ENCODE data around the gene AK1. TPM values are rescaled to one million over a fixed set of nuclear protein-coding genes. Genes with fewer than 3 reads are reported as not detected.

The AK1 gene
- total and polyA plus RNA-seq, 2 of the 13 experiments (the other 11 are each of a cell fraction or from before 2014, with no cell fraction given), result 19.1 to 32.8 TPM

- Histone ChIP-seq H3K9me3 (ENCODE audit: low read length) (no peaks in the 10 kb centered on the region), H4K20me1 (ENCODE audit: insufficient read depth, low read length) (no peaks in the 10 kb centered on the region), H3K4me2 (ENCODE audit: low read depth, low read length) (no peak overlapping the region), H3K27me3 (ENCODE audit: control insufficient read depth in 1 of 2, insufficient read depth in 2 of 2, low read length in 2 of 2) (peaks cover 0 to 31% of the 10 kb centered on the region in 2 experiments; a peak in 4 of 5 replicates), H3K27ac (ENCODE audit: extremely low read length, insufficient read depth, low read length) (no peak overlapping the region), H3K4me1 (ENCODE audit: insufficient read depth, low read length) (peaks cover 36% of the 10 kb centered on the region), H2AFZ (ENCODE audit: low read length) (no peak overlapping the region), H3K36me3 (replicated peaks in 1 of 2; ENCODE audit: control insufficient read depth in 1 of 2, insufficient read depth in 2 of 2, low read length in 2 of 2) (no peaks in the 10 kb centered on the region), H3K79me2 (ENCODE audit: insufficient read depth, low read length) (no peaks in the 10 kb centered on the region), H3K9ac (ENCODE audit: insufficient read depth, low read depth, low read length) (no peak overlapping the region), H3K4me3 (replicated peaks in 1 of 3; ENCODE audit: insufficient read depth in 1 of 3, low read depth in 2 of 3, low read length in 3 of 3) (no peak overlapping the region)
- WGBS (ENCODE audit: low lambda C conversion rate), result 66% methylated on average over 8 of the region's 8 CpGs
- no TSS peak for BruUV-seq (replicated peaks)
- in situ Hi-C loops (cut with HindIII; ENCODE audit: extremely low pct_ligation_motif_present, low pct_unique_long_range_greater_than_20kb), result loop anchor here (10.0 kb wide), 1 partner anchor 419 kb away; no protein-coding TSS in a partner anchor
- DNase-seq (ENCODE audit: low spot score) (no peak), FAIRE-seq (no peak), ATAC-seq (no peak)
- POLR2A ChIA-PET, result no interaction called here
- intact Hi-C loops (cut with micrococcal nuclease; ENCODE audit: unreplicated experiment), result no loop called here
- CTCF ChIA-PET (ENCODE audit: low intra/inter-chr PET ratio, low total read pairs), result no interaction called here
- TF ChIP-seq ATF7 (IDR thresholded peaks at IDR 0.05), result peak; percentile 78
- TF ChIP-seq ATF7 (CRISPR knock-in tag; IDR thresholded peaks at IDR 0.05), result no peak
- no peak for TF ChIP-seq KLF9 (CRISPR knock-in tag; IDR thresholded peaks at IDR 0.05; ENCODE audit: low read depth)
- TF ChIP-seq MAFK (conservative IDR thresholded peaks at IDR 0.05 in 1 of 2, IDR thresholded peaks at IDR 0.05 in 1 of 2; ENCODE audit: low read length in 2 of 2), result 0 out of 4 replicates have a peak, but pooled peaks of 1 of the 2 experiments have one; percentile 12
- peak; percentile 82 for TF ChIP-seq CREB1 (IDR thresholded peaks at IDR 0.05)
- TF ChIP-seq CREB1 (CRISPR knock-in tag; IDR thresholded peaks at IDR 0.05), result no peak
Measured at GRCh38 chr9:127923771-127924170, 46.3 kb upstream of the AK1 start.

- Histone ChIP-seq H3K4me1 (ENCODE audit: insufficient read depth, low read length) (peaks cover 36% of the 10 kb centered on the region), H3K4me2 (ENCODE audit: low read depth, low read length) (no peak overlapping the region), H3K27ac (ENCODE audit: extremely low read length, insufficient read depth, low read length) (no peak overlapping the region), H2AFZ (ENCODE audit: low read length) (no peak overlapping the region), H3K27me3 (ENCODE audit: control insufficient read depth in 1 of 2, insufficient read depth in 2 of 2, low read length in 2 of 2) (peaks cover 0 to 24% of the 10 kb centered on the region in 2 experiments; a peak in 2 of 5 replicates), H3K79me2 (ENCODE audit: insufficient read depth, low read length) (no peaks in the 10 kb centered on the region), H3K9me3 (ENCODE audit: low read length) (no peaks in the 10 kb centered on the region), H4K20me1 (ENCODE audit: insufficient read depth, low read length) (no peaks in the 10 kb centered on the region), H3K36me3 (replicated peaks in 1 of 2; ENCODE audit: control insufficient read depth in 1 of 2, insufficient read depth in 2 of 2, low read length in 2 of 2) (no peaks in the 10 kb centered on the region), H3K4me3 (replicated peaks in 1 of 3; ENCODE audit: insufficient read depth in 1 of 3, low read depth in 2 of 3, low read length in 3 of 3) (no peak overlapping the region), H3K9ac (ENCODE audit: insufficient read depth, low read depth, low read length) (no peak overlapping the region)
- ATAC-seq (no peak), DNase-seq (ENCODE audit: low spot score) (no peak), FAIRE-seq (no peak)
- ChIA-PET POLR2A (no interaction called here), CTCF (ENCODE audit: low intra/inter-chr PET ratio, low total read pairs) (no interaction called here)
- BruUV-seq (replicated peaks), result no TSS peak
- 20% methylated on average over 6 of the region's 6 CpGs for WGBS (ENCODE audit: low lambda C conversion rate)
- in situ Hi-C loops (cut with HindIII; ENCODE audit: extremely low pct_ligation_motif_present, low pct_unique_long_range_greater_than_20kb) (loop anchor here (10.0 kb wide), 1 partner anchor 418 kb away; no protein-coding TSS in a partner anchor), intact Hi-C loops (cut with micrococcal nuclease; ENCODE audit: unreplicated experiment) (no loop called here)
- TF ChIP-seq ZFP62 (CRISPR knock-in tag; IDR thresholded peaks at IDR 0.05) (no peak), NFYB (CRISPR knock-in tag; IDR thresholded peaks at IDR 0.05) (peak; percentile 83), NFYC (CRISPR knock-in tag; IDR thresholded peaks at IDR 0.05) (peak; percentile 70), SRY (CRISPR knock-in tag; IDR thresholded peaks at IDR 0.05) (no peak)
Measured at GRCh38 chr9:127923046-127923445, 45.6 kb upstream of the AK1 start.

Measured in HepG2 (cell line).